GM18868 (cell line): Measurements from ENCODE around the gene IDI1.
"Not testable (repeated sequence)": the region's sequence is repeated elsewhere in the genome, so short reads cannot be mapped to it uniquely, and the experiment has no call there.

ENCODE experiments used
- ATAC-seq: cut with Tn5 transposase; IDR thresholded peaks from one replicate; pipeline ENCODE4 v1.9.1; 2021; ENCODE audit warnings: mild to moderate bottlenecking, moderate library complexity; ENCODE audit not compliant: unreplicated experiment

The IDI1 gene

DNA sequence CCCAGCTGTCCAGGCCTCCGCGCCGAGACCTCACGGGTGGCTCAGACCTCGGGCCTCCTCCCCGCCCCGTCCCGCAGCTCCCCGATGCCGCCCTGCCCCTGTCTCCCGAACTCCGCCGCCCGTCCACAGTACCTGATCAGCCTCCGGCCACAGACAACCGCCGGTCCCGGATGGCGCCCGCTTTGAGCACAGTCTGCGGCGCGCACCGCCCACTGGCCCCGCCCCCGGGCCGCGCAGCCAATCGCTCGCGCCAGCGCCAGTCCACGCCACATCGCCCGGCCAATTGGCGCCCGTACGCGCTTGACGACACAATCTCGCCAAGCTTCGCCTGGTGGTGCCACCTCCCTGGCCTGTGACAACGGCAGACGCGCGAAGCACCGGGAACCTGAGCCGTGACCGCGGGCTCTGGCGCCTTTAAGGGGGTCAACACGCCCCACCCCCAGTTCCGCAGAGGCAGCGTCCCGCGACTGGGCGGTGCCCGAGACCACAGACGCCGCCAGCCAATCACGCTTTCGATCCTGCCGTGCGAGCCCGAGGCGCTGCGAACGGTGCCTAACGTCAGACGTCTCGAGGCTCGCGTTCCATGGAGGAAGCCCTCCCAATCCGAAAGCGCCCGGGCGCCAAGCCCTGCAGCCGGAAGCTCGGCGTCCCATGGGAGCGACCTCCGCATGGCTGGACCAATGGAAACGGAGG, at the start of gene IDI1:
Gene IDI1 (minus strand): TSS at position 388 of the 693 bp plus-strand sequence. CDS start 116 bp downstream, at position 272.
- peak; percentile 83 for ATAC-seq

DNA sequence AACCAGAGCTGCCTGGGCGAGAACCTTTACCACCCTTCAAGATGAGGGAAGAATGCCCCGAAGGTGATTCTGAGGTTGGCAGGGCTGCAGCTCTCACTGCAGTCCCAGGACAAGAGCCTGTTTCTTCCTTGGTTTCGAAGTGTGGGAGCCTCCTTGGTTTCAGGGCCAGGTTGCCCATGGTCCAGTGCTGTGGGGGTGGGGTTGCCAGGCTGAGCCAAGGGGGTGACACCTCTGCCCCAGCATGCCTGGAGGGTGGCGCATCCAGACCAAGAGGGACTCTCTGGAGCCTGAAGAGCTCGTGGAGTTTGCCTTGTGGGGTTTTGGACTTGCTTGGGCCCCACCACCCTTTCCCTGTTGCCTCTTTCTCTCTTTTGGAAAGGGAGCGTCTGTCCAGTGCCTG, 48.5 kb upstream of the IDI1 start:
- no peak for ATAC-seq

DNA sequence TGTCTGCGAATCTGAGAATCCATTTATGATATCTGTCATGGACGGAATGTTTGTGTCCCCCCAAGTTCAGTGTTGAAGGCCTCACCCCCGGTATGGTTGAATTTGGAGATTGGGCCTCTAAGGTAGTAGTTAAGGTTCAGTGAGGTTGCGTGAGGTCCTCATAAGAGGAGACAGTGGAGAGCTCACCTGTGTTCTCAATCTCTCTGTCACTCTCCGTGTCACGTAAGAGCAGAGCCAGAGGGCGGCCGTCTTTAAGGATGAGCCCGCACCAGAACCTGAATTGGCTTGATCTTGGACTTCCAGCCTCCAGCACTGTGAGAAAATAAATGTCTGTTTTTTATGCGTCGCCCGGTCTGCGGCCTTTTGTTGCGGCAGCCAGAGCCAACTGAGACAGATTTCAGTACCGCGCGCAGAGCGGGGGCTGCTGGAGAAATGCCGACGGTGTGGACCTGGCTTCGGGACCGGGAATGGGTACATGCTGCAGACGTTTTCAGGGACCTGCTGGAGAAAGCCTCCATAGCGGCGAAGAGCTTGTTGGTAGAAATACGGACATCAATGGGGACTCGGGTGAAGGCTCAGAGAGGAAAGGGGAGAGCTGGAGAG, 47.5 kb upstream of the IDI1 start:
- ATAC-seq, result no peak

DNA sequence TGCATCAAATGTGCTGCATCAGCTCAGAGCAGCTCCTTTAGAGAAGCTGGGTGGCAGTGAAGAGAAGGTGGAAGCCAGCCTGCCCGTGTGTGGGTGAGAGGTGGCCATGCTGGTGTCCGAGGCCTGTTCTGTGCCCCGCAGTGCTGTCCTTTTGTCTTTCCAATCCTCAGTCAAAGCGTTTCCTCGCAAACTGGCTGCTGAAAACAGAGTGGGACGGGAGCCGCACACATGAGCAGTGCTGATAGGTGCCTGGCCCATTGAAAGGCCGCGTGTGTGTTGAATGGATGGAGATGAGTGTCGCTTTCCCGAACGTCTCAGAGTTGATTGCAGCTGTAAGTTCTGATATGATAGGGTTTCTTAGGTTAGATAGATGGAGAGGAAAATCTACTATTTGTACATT, 46.6 kb upstream of the IDI1 start:
- no peak for ATAC-seq

DNA sequence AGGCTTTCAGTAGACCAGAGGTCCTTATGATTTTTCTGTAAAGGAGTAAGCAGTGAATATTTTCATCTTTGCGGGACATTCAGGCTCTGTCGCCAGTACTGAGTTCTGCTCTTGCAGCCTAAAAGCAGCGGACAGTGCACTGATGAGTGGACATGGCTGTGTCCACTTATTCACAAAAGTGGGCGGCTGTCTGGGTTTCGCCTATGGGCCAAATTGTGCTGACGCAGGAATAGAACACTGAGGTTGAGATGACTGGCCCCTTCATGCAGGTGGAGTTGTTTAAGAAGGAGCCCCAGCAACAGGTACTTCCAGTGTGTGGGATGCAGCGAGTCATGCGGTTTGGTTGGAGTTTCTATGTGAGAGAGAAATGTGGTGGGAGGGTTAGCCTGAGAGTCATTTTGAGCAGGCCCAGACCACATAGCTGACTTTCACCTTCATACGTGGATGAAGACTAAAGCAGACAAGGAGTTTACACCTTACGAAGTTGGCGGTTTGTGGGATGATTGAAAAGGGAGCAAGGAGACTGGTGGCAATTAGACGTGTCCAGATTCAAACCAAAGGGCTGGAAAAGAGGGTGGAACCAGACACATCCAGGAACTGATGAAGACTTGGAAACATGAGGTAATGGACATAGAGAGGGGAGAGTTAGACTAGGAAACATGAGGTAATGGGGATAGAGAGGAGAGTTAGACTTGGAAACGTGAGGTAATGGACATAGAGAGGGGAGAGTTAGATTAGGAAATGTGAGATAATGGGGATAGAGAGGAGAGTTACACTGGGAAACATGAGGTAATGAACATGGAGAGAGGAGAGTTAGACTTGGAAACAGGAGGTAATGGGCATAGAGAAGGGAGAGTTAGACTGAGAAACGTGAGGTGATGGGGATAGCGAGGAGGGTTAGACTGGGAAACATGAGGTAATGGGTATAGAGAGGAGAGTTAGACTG, 45.5 kb upstream of the IDI1 start:
- peak; percentile 49 for ATAC-seq

DNA sequence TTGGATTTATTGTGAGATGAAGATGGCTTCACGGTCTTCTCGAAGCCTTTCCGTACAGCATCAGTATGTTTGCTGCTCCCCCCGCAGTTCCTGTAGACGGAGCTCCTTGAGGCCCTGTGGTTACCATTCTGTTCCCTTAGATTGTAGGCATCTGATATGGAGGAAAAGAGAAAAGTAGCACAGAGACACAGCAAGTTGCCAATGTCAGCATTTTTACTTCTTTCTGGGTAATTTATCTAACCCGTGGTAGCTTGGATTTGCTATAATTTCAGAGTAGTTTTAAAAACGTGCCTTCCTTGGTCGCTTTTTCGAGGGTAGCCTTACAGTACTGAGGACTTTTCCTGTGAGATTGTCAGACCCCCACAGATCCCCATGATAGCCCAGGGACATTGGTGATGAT, 44.8 kb upstream of the IDI1 start:
- no peak for ATAC-seq

DNA sequence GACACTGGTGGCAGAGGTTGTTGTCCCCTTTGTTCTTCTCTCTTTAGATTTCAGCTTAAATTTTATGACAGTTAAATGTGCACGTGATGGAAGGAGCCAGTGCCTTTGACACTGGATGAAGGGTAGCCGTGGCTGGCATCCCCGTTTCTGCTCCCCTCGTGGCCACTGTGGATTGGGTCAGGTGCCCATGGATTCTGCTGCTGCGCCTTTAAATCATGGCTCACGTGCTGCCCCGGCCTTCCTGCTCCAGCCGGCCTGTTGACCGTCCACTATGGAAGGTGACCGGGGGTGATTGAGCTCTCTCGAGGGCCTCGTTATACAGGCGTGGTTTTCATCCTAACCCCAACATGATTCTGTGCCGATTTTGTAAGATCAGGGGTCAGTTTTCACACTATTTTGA, 41.8 kb upstream of the IDI1 start:
- no peak for ATAC-seq

DNA sequence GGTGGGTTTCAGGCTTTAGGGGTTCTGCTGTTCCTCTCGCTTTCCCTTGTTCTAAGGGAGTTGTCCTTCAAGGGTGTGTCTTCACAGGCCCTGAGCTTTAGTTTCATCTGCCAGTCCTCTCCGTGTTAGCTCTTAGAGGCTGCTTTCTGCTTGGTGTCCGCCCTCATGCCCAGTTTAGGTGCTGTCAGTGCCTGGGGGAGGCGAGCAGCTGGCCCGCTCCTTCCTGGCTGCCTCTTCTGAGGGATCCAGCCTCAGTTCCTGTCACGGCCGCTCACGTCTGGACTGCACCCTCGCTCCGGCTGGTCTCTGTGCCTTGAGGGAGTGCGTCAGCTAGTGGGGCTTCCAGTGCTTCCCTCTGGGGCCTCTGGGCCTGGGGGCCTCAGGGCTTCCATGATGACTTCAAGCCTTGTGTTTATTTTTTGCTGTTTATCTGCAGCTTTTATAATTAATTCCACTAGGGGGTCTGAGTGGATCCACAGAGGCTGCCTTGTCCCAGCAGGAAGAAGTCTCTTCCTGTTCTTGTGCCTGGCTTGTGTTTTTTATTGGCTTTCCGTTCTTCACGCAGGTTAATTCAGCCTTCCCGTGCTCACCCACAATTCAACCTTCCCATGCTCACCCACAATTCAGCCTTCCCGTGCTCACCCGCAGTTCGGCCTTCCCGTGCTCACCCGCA, 40.2 kb upstream of the IDI1 start:
- ATAC-seq, result no peak

DNA sequence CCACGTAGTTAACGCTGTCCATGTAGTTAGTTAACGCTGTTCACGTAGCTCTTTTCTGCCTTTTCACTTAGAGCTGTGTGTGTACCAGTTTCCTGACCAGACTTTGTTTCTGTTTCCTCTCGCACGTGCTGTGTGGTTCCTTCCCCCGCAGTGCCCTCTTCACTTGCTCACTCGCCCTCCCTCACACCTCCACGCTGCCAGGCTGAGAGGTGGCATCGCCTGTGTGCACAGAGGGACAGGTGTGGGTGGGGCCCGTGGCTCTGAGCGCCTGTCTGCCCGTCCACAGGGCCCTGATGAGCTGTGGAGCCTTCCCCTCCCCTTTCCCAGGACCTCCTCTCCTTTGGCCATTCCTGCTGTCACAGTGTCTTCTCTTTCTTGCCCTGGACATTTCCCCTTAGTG, 37.9 kb upstream of the IDI1 start:
- no peak for ATAC-seq

DNA sequence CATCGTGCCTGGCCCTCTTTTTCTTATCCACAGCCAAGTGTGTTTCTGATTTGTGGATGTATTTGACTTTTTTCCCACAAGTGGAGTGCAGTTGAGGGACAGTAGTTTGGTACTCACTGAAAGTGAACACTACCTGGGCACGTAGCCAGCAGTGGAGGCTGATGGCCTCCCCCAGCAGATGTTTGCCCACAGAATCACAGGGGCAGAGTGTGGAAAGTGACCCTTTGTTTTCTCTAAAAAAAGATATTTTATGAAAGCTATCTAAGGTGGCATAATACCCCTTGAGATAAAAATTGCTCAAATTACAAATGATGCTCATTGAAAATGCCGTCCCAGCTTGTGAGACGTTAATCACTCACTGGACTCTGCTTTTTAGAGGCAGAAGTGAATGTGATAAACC, 36.3 kb upstream of the IDI1 start:
- ATAC-seq, result no peak

DNA sequence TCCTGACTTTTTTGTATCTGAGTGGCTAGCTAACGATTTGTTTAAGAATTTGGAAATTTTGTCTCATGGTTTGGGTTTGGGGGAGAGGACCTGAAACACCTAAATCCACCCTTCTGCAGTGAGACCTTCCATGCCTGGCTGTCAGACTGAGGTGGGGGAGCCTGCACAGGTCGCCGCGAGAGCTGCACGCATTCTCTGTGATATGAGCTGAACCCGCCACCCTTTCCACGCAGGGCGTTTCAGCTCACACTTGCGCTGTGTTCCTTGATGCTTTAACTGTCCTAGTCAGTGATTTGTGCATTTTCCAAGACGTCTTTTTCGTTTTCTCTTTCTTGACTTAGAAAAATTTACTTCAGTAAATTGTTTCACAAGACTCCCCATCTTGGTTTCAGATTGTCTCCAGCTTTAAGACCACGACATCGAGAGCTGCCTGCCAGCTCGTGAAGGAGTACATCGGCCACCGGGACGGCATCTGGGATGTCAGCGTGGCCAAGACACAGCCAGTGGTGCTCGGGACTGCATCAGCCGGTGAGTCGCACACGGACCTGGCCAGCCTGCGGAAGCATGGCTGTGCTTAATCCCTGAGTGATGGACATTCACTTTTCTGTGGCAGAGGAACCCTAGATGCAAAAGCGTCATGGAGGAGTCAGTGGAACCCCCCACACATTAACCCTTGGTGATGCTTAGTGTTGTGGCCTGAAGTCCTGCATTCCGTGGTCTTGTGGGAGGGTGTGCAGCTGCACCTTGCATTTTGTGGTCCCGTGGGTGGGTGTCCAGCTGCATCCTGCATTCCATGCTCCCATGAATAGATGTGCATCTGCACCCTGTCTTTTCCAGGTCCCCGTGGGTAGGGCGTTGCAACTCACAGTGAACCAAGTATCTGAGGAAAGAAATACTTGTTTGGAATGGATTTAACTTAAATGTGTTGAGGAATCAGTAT, 35.4 kb upstream of the IDI1 start:
- no peak for ATAC-seq

DNA sequence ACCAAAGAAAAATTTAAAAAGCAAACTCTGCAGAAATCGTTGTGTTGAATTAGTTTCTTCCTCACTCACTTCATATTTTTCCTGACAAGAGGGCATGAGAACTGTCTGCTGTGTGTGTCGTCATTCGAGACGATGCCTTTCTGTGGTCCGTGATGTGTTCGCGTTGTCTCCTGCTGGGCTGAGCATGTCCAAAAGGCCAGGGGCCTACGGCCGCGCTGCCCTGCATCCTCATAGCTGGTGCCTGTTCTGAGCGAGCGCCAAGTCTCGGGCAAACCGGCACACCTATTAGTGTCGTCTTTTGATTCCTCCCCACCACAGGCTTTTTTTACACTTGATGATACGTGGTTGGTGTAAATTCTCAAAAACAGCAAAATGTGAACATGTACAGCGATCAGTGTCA, 34.7 kb upstream of the IDI1 start:
- no peak for ATAC-seq

DNA sequence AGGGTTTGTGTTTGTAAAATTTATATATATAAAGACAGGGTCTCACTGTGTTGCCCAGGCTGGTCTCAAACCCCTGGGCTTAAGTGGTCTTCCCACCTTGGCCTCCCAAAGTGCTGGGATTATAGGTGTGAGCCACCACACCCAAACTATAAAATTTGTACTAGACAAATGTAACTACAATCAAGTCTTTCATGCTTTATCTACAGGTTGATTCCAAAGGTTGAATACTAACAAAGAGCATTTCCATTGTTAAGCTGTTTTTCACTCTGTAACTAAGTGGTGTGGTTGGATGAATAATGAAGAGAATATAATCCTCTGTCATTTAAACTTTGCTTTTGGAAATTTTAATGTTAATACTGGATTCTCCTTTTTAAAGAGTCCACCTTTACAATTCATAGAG, 29.7 kb upstream of the IDI1 start:
- no peak for ATAC-seq

DNA sequence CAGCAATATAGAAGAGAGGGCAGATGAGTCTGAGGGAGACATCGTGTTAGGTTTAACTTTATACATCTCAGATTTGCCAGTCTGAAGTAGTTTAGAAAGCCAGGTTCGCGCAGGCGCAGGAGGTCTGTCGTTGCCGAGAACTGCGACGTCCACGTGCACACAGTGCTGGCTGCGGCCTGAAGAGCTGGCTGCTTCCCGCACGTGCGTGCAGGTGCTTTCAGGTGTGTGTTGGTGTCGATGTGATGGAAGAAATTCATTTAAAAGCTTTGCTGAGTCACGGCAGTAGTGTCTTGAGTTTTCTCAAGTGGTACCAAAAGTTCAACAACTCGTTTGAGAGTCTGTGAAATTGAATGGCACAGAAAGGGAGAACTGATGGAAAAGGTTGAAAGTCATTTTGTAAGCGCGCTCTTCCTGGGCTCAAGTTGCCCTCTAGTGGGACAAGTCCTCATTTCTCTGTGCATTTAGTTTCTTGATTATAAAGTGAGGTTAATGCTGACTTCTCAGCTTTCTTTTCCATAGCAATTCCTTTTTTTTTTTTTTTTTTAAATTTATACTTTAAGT, 25.9 kb upstream of the IDI1 start:
- ATAC-seq, result no peak

DNA sequence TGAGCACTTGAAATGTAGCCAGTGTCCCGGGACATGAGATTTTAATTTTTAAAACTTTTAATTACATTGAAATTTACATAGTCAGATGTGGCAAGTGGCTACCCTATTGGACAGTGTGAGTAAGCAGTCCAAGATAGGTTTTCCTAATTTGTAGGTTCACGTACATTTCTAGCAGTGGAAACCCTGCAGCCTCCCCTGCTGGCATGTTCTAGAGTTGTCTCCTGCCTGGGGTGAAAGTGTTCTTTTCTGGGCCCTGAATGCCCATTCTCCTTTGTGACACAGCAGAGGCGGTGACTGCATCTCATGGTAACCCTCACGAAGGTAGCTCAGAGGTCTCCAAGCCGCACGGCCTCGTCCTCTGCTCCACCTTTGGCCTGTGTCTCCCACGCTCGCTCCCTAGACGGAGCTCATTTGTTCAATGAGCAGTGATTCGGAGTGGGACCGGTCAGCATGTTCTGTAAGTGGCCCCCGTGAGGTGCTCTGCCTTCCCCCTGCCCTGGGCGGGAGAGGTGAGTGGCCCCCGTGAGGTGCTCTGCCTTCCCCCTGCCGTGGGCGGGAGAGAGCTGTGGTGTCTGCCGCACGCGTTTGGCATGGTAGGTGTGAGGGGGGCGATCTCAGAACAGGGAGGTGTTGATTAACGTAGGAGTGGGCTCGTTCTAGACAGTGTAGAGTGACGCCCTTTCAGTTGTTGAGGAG, 25.3 kb upstream of the IDI1 start:
- no peak for ATAC-seq

DNA sequence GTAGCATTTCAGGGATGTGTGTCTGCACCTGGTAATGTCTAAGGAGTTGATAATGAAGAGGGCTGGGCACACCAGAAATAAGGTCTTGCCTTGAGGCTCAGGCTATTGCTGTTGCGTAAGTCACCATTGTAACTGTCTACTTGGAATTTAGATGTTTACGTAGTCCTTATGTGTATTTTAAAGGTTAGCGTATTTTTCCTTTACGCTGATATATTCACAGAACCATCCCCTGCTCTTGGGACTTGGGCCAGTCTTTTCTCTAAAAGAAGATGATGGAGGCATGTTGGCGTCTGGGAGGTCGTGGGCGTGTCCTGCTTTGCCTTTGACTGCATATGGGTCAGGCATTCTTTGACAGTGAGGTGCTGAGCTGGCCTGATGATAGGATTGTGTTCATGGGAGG, 22.0 kb upstream of the IDI1 start:
- ATAC-seq, result no peak

DNA sequence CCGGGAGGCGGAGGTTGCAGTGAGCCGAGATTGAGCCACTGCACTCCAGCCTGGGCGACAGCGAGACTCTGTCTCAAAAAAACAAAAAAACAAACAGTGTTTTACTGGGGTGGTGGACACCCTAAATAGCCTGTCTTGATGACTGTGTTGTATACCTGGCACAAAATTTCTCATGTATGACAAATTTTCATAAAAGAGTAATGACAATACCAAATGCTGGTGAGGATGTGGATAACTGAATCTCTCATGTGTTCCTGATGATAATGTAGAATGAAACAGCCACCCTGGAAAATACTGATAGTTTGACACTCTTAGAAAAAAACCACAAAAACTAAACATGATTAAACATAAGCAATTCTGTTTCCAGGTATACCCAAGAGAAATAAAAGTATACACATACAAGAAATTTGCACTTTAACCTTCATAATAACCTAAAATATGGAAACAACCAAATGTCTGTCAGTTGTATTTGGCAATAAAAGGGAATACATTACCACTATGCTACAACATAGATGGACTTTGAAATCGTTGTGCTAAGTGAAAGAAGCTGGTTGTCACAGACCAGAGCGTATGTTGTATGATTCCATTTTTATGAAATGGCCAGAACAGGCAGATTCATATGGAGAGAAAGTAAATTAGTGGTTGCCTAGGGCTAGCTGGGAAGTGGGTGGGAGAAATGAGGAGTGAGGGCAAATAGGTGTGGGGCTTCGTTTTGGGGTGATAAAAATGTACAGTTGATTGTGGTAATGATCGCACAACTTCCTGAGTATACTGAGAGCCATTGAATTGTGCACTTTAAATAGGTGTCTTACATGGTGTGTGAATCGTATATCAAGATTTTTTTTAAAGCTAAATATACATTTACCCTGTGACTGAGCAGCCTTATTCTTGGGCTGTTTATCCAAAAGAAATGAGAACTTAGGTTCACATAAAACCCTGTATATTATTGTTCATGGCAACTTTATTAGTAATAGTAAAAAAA, 19.8 kb upstream of the IDI1 start:
- no peak for ATAC-seq

DNA sequence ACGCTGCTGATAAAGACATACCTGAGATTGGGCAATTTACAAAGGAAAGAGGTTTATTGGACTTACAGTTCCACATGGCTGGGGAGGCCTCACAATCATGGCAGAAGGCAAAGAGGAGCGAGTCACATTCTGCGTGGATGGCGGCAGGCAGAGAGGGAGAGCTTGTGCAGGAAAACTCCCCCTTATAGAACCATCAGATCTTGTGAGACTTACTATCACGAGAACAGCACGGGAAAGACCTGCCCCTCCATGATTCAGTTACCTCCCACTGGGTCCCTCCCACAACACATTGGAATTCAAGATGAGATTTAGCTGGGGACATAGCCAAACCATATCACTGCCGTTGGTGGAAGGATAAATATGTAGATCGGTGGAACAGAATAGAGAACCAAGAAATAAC, 17.8 kb upstream of the IDI1 start:
- ATAC-seq, result not testable (repeated sequence)
